ENCODE data around the gene TRPV5.

The TRPV5 gene

DNA sequence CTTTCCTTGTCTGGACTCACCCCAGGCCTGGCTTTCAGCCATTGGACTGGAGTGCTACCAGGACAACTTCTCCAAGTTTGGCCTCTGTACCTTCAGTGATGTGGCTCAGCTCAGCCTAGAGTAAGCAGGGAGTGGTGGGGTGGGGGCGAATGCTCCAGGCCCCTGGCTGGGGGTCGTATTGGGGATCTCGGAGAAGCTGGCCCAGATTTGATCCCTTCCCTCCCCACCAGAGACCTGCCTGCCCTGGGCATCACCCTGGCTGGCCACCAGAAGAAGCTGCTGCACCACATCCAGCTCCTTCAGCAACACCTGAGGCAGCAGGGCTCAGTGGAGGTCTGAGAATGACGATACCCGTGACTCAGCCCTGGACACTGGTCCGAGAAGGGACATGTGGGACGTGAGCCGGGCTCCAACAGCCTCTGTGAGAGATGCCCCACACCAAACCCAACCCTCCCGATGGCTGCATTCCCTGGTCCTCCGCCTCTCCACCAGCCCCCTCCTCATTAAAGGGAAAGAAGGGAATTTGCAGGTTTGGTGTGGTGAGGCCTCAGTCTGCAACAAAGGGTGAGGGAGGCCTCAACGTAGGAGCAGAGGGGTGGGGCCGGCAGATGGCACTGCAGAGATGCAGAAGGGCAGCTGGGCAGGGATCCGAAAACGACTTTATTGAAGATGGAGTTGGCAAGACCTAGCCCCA, 62.8 kb downstream of the TRPV5 start:
- DNase-seq (ENCODE audit: low spot score) = no peak
- in situ Hi-C loops (cut with MboI; ENCODE audit: low pct_unique_long_range_greater_than_20kb, low sequenced_read_pairs, unreplicated experiment) = loop anchor here (25.0 kb wide), 1 partner anchor 342 kb away; the partner anchor contains the start of gene TAS2R40
- TF ChIP-seq, protein P1, sequence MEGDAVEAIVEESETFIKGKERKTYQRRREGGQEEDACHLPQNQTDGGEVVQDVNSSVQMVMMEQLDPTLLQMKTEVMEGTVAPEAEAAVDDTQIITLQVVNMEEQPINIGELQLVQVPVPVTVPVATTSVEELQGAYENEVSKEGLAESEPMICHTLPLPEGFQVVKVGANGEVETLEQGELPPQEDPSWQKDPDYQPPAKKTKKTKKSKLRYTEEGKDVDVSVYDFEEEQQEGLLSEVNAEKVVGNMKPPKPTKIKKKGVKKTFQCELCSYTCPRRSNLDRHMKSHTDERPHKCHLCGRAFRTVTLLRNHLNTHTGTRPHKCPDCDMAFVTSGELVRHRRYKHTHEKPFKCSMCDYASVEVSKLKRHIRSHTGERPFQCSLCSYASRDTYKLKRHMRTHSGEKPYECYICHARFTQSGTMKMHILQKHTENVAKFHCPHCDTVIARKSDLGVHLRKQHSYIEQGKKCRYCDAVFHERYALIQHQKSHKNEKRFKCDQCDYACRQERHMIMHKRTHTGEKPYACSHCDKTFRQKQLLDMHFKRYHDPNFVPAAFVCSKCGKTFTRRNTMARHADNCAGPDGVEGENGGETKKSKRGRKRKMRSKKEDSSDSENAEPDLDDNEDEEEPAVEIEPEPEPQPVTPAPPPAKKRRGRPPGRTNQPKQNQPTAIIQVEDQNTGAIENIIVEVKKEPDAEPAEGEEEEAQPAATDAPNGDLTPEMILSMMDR (IDR thresholded peaks at IDR 0.05; ENCODE audit: extremely low read depth, insufficient read depth, missing control alignments) = no peak

DNA sequence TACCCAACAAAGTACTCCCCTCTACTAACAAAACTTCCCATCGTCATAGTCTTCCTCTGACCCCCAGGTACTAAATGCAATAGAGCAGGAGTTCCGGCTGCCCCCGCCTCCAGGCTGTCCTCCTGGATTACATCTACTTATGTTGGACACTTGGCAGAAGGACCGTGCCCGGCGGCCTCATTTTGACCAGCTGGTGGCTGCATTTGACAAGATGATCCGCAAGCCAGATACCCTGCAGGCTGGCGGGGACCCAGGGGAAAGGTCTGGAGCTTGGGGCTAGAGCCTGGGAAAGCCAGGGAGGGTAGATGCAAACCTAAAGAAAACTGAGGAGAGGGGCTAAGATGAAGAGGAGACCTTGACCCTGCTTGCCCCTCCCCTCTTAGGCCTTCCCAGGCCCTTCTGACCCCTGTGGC, 63.4 kb downstream of the TRPV5 start:
- DNase-seq (ENCODE audit: low spot score) = no peak
- TF ChIP-seq, protein P1 (IDR thresholded peaks at IDR 0.05; ENCODE audit: extremely low read depth, insufficient read depth, missing control alignments) = no peak
- in situ Hi-C loops (cut with MboI; ENCODE audit: low pct_unique_long_range_greater_than_20kb, low sequenced_read_pairs, unreplicated experiment) = loop anchor here (25.0 kb wide), 1 partner anchor 342 kb away; the partner anchor contains the start of gene TAS2R40

DNA sequence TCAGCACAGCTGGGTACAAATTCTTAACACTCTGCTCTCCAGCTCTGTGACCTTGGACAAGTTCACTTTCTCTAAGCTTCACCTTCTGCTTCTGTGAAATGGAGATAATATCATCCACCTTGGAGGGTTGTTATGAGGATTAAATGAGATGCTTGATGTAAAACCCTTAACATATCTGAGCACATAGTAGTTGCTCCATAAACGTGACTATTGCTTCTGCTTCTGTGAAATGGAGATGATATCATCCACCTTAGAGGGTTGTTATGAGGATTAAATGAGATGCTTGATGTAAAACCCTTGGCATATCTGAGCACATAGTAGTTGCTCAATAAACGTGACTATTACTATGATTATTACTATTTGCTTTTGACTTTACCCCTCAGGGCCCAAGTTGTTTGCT, 64.1 kb downstream of the TRPV5 start:
- TF ChIP-seq, protein P1 (IDR thresholded peaks at IDR 0.05; ENCODE audit: extremely low read depth, insufficient read depth, missing control alignments) = no peak
- in situ Hi-C loops (cut with MboI; ENCODE audit: low pct_unique_long_range_greater_than_20kb, low sequenced_read_pairs, unreplicated experiment) = loop anchor here (25.0 kb wide), 1 partner anchor 343 kb away; the partner anchor contains the start of gene TAS2R40
- DNase-seq (ENCODE audit: low spot score) = no peak

DNA sequence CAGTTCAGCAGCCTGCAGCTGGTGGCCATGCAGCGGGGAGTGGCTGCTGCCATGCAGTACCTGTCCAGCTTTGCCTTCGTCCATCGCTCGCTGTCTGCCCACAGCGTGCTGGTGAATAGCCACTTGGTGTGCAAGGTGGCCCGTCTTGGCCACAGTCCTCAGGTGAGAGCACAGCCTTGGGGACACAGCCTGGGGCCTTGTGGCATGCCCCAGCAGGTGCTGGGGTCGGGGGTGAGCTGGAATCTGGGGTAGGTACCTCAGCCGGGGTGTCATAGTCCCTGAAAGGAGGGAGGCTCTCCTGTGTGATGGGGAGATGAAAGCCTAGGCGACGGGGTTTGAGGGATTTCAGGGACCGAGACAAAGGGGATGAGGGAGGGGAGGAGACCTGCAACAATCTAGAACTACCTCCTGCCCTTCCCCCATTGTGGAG, 64.5 kb downstream of the TRPV5 start:
- in situ Hi-C loops (cut with MboI; ENCODE audit: low pct_unique_long_range_greater_than_20kb, low sequenced_read_pairs, unreplicated experiment) = loop anchor here (25.0 kb wide), 1 partner anchor 343 kb away; the partner anchor contains the start of gene TAS2R40
- TF ChIP-seq, protein P1 (IDR thresholded peaks at IDR 0.05; ENCODE audit: extremely low read depth, insufficient read depth, missing control alignments) = no peak
- DNase-seq (ENCODE audit: low spot score) = no peak

DNA sequence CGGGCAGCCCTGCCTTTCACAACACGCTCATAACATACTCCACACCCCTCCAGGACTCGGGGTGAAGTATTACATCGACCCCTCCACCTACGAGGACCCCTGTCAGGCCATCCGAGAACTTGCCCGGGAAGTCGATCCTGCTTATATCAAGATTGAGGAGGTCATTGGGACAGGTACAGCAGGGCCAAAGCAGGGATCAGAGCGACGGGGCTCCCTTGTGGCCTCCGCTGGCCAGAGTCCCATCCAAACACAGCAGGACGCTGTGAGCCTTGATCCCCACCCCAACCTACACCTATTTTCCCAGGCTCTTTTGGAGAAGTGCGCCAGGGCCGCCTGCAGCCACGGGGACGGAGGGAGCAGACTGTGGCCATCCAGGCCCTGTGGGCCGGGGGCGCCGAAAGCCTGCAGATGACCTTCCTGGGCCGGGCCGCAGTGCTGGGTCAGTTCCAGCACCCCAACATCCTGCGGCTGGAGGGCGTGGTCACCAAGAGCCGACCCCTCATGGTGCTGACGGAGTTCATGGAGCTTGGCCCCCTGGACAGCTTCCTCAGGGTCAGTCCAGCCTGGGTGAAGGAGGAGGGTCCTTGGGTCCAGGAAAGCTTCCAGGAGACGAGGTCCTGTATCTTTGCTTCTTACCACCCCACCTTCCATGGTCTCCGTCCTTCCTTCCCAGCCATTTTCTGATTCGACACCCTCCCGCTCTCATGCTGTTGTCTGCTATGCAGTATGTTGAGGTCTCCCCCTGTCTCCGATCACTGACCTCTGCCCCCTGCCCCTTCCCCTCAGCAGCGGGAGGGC, 65.2 kb downstream of the TRPV5 start:
- in situ Hi-C loops (cut with MboI; ENCODE audit: low pct_unique_long_range_greater_than_20kb, low sequenced_read_pairs, unreplicated experiment) = loop anchor here (25.0 kb wide), 1 partner anchor 344 kb away; the partner anchor contains the start of gene TAS2R40
- TF ChIP-seq, protein P1 (IDR thresholded peaks at IDR 0.05; ENCODE audit: extremely low read depth, insufficient read depth, missing control alignments) = no peak

DNA sequence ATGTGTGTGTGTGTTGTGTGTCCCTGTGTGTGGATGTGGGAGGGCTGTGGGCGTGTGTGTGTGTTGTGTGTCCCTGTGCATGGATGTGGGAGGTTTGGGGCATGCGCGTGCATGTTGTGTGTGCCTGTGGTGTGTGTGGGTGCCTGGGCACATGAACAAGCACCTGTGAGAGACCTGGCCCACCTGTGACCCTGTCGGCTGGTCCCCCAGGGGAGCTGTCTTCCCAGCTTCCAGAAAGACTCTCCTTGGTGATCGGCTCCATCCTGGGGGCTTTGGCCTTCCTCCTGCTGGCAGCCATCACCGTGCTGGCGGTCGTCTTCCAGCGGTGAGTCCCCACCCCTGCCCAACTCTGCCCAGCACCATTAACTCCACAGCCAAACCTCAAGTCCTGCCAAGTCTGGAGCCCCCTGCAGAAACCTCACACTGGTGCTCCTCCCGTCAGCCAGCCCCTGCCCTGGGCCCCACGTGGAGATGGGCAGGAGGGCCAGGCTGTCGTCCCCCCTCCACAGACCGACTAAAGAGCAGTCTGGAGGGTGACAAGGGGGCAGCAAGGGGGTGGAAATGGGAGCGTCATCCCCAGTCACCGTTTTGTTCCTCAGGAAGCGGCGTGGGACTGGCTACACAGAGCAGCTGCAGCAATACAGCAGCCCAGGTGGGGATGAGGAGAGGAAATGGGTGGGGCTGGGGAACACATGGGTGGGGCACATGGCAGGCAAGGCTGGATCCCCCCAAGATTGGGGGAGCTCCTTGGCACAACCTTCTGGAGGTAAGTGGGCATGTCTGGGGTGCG, 66.0 kb downstream of the TRPV5 start:
- in situ Hi-C loops (cut with MboI; ENCODE audit: low pct_unique_long_range_greater_than_20kb, low sequenced_read_pairs, unreplicated experiment) = loop anchor here (25.0 kb wide), 1 partner anchor 345 kb away; the partner anchor contains the start of gene TAS2R40
- DNase-seq (ENCODE audit: low spot score) = no peak

More for the DNA sequence above, 65.2 kb downstream of the TRPV5 start:
- no peak for DNase-seq (ENCODE audit: low spot score)

More for the DNA sequence above, 66.0 kb downstream of the TRPV5 start:
- TF ChIP-seq, protein P1 (IDR thresholded peaks at IDR 0.05; ENCODE audit: extremely low read depth, insufficient read depth, missing control alignments) = no peak
